ENCODE data around the gene UBE2O. TPM values are rescaled to one million over a fixed set of nuclear protein-coding genes. Genes with fewer than 3 reads are reported as not detected.

UBE2O gene
- polyA plus RNA-seq, 1 of the 3 experiments (the other 2 are of a cell fraction), result 25.4 TPM

DNA sequence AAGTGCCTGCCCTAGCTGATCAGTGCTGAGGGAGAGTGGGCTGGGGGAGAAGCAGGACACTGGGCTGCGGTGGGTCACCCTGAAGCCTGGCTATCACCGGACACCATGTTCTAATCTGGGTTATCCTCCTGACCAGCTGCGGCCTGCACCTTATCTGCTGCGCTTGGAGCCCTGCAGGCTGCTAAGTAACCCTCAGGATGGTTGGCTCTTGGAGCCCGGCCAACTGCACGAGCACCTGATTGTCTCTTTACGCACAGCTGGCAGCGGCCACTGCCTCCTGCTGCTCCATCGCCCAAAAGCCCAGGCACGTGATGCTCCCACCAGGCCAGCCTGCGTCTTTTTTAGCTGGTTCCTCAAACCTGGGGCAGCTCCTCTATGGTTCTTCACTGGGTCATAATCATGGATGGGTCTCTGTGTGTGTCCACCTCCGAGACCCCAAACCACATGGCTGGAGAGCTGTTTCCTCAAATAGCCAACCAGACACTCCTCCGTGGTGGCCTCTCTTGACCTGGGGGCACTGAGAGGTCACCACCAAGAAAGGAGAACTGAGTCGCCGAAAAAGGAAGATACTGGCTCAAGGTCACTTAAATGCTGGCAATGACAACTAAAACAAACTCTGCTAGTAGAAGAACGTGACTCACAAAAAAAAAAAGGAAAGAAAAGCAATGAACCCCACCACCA, 46.8 kb downstream of the UBE2O start (continued):
- TF ChIP-seq, protein P1, sequence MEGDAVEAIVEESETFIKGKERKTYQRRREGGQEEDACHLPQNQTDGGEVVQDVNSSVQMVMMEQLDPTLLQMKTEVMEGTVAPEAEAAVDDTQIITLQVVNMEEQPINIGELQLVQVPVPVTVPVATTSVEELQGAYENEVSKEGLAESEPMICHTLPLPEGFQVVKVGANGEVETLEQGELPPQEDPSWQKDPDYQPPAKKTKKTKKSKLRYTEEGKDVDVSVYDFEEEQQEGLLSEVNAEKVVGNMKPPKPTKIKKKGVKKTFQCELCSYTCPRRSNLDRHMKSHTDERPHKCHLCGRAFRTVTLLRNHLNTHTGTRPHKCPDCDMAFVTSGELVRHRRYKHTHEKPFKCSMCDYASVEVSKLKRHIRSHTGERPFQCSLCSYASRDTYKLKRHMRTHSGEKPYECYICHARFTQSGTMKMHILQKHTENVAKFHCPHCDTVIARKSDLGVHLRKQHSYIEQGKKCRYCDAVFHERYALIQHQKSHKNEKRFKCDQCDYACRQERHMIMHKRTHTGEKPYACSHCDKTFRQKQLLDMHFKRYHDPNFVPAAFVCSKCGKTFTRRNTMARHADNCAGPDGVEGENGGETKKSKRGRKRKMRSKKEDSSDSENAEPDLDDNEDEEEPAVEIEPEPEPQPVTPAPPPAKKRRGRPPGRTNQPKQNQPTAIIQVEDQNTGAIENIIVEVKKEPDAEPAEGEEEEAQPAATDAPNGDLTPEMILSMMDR (IDR thresholded peaks at IDR 0.05), result no peak
- peak; percentile 84 for TF ChIP-seq RCOR1 (IDR thresholded peaks at IDR 0.05; ENCODE audit: low read length)
- TF ChIP-seq YY1 (IDR thresholded peaks at IDR 0.05; ENCODE audit: low read depth), result no peak
- TF ChIP-seq MEF2A (IDR thresholded peaks at IDR 0.05; ENCODE audit: borderline replicate concordance, low read depth), result no peak
- no peak; the same call in 1 of the 2 replicates for TF ChIP-seq NFIC (IDR thresholded peaks at IDR 0.05; ENCODE audit: borderline replicate concordance)
- TF ChIP-seq POLR2AphosphoS5 (IDR thresholded peaks at IDR 0.05; ENCODE audit: low read depth, low read length), result no peak
- peak; percentile 97 for TF ChIP-seq GATA2 (CRISPR knock-in tag; IDR thresholded peaks at IDR 0.05)
- TF ChIP-seq FOXM1 (IDR thresholded peaks at IDR 0.05; ENCODE audit: low read depth), result no peak
- TF ChIP-seq RAD21 (IDR thresholded peaks at IDR 0.05; ENCODE audit: low read length), result peak; percentile 26; the same call in 1 of the 2 replicates
- TF ChIP-seq JUND (IDR thresholded peaks at IDR 0.05), result no peak
- TF ChIP-seq, protein P2, sequence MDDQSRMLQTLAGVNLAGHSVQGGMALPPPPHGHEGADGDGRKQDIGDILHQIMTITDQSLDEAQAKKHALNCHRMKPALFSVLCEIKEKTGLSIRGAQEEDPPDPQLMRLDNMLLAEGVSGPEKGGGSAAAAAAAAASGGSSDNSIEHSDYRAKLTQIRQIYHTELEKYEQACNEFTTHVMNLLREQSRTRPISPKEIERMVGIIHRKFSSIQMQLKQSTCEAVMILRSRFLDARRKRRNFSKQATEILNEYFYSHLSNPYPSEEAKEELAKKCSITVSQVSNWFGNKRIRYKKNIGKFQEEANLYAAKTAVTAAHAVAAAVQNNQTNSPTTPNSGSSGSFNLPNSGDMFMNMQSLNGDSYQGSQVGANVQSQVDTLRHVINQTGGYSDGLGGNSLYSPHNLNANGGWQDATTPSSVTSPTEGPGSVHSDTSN (IDR thresholded peaks at IDR 0.05), result no peak
- TF ChIP-seq SIN3A (IDR thresholded peaks at IDR 0.05; ENCODE audit: borderline replicate concordance, low read depth, low read length), result no peak
- TF ChIP-seq SMC3 (IDR thresholded peaks at IDR 0.05; ENCODE audit: low read depth, low read length), result no peak

DNA sequence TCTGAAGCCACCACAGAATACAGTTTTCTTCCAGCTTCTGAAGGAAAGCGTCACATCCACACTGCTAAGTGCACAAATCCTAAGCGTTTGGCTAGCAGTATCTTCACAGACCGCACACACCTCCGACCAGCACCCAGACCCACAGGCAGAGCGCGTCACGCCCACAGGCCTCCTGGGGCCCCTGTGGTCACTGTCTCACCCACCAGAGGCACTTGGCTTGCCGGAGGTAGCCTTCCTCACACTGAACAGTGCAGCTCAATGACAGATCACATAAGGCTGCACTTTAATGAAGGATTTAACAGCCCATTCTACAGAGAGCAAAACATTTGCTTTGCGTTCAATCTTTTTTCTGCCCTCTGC, 47.4 kb downstream of the UBE2O start:
- Histone ChIP-seq H3K9me2 (no peaks in the 10 kb centered on the region), H3K79me2 (ENCODE audit: insufficient read depth) (peaks cover 15% of the 10 kb centered on the region; the same call in 1 of the 2 replicates), H3K9me3 (no peaks in the 10 kb centered on the region), H3K4me2 (no peak overlapping the region), H3K27ac (ENCODE audit: low read depth in 2 of 2, low read length in 1 of 2) (peak overlapping the region in 1 of 2 experiments; percentile 65; a peak in 2 of 4 replicates), H3K4me3 (ENCODE audit: low read depth in 2 of 2, low read length in 1 of 2) (no peak overlapping the region), H3K9ac (no peak overlapping the region), H3K36me3 (replicated peaks in 1 of 2; ENCODE audit: control insufficient read depth in 1 of 2, insufficient read depth in 2 of 2, low read length in 1 of 2) (peaks cover 33 to 37% of the 10 kb centered on the region in 2 experiments), H3K4me1 (ENCODE audit: control insufficient read depth in 1 of 2, insufficient read depth in 2 of 2, low read depth in 1 of 2, low read length in 1 of 2) (peaks cover 0 to 16% of the 10 kb centered on the region in 2 experiments; a peak in 2 of 4 replicates), H4K20me1 (ENCODE audit: insufficient read depth) (peaks cover 40% of the 10 kb centered on the region), H2AFZ (ENCODE audit: low read depth) (no peak overlapping the region), H3F3A (replicated peaks; ENCODE audit: insufficient read depth) (no peaks in the 10 kb centered on the region), H3K27me3 (ENCODE audit: insufficient read depth) (no peaks in the 10 kb centered on the region)
- WGBS (ENCODE audit: low lambda C conversion rate), result 97% methylated on average over 7 of the region's 9 CpGs
- ChIA-PET POLR2A (interaction anchor here (1.4 to 2.0 kb wide), 3 partner anchors 16 to 52 kb away, joined by 3 to 9 read pairs (median 8); partner anchors contain the start of genes PRPSAP1 and UBE2O), CTCF (interaction anchor here (0.7 to 14.7 kb wide), 20 partner anchors 8 to 256 kb away, joined by 3 to 242 read pairs (median 6); partner anchors contain the start of genes AANAT, PRPSAP1, RHBDF2 and SPHK1)
- TF ChIP-seq SIN3A (IDR thresholded peaks at IDR 0.05; ENCODE audit: borderline replicate concordance, low read depth, low read length) (no peak), SMC3 (IDR thresholded peaks at IDR 0.05; ENCODE audit: low read depth, low read length) (no peak), FOXJ3 (CRISPR knock-in tag; IDR thresholded peaks at IDR 0.05) (0 out of 2 replicates have a peak, but pooled peaks have one; percentile 28)
- TF ChIP-seq, protein P3, sequence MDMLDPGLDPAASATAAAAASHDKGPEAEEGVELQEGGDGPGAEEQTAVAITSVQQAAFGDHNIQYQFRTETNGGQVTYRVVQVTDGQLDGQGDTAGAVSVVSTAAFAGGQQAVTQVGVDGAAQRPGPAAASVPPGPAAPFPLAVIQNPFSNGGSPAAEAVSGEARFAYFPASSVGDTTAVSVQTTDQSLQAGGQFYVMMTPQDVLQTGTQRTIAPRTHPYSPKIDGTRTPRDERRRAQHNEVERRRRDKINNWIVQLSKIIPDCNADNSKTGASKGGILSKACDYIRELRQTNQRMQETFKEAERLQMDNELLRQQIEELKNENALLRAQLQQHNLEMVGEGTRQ (IDR thresholded peaks at IDR 0.05; ENCODE audit: borderline replicate concordance, low read depth, low read length), result no peak
- no peak for DNase-seq

Data from SK-N-SH (cell line).